ENCODE data around the gene ERBB4. TPM values are rescaled to one million over a fixed set of nuclear protein-coding genes. Genes with fewer than 3 reads are reported as not detected.

The ERBB4 gene
- total RNA-seq, 2 experiments from 2014 or later: not detected

- DNase-seq (ENCODE audit: low spot score): no peak
- Histone ChIP-seq H3K79me2 (ENCODE audit: insufficient read depth, low read depth, low read length) (no peaks in the 10 kb centered on the region), H4K20me1 (ENCODE audit: insufficient read depth, low read length) (no peaks in the 10 kb centered on the region), H3K4me3 (ENCODE audit: low read depth, low read length, poor library complexity, severe bottlenecking) (no peak overlapping the region), H3K36me3 (ENCODE audit: insufficient read depth, low read length) (no peaks in the 10 kb centered on the region), H3K9me2 (ENCODE audit: insufficient read depth, low read length) (no peaks in the 10 kb centered on the region), H3K9me3 (ENCODE audit: low read length) (no peaks in the 10 kb centered on the region), H3K4me1 (ENCODE audit: insufficient read depth, low read length, poor library complexity, severe bottlenecking) (no peaks in the 10 kb centered on the region), H3K4me2 (ENCODE audit: low read length) (no peak overlapping the region), H2AFZ (ENCODE audit: low read length) (no peak overlapping the region), H3K27ac (ENCODE audit: low read depth, low read length, poor library complexity, severe bottlenecking) (no peak overlapping the region)
- CTCF ChIA-PET (ENCODE audit: unreplicated experiment): no interaction called here
- no TSS peak for BruUV-seq (replicated peaks)
- intact Hi-C loops (cut with micrococcal nuclease; ENCODE audit: unreplicated experiment): no loop called here
- POLR2A ChIA-PET: interaction anchor here (0.6 kb wide), 1 partner anchor 70 kb away, joined by 3 read pairs; no protein-coding TSS in a partner anchor
- no peak for TF ChIP-seq CTCF (conservative IDR thresholded peaks at IDR 0.05; ENCODE audit: low read length)
- no peak for TF ChIP-seq EZH2phosphoT487 (IDR thresholded peaks at IDR 0.05; ENCODE audit: borderline replicate concordance, low read depth, low read length)
Observed at GRCh38 chr2:212073360-212073759, 465.2 kb downstream of the ERBB4 start.

- H3K79me2 ChIP-seq (ENCODE audit: insufficient read depth, low read depth, low read length): no peaks in the 10 kb centered on the region
- no peak overlapping the region for H2AFZ ChIP-seq (ENCODE audit: low read length)
- ChIA-PET CTCF (ENCODE audit: unreplicated experiment) (no interaction called here), POLR2A (interaction anchor here (1.1 kb wide), 1 partner anchor 27 kb away, joined by 3 read pairs; no protein-coding TSS in a partner anchor)
- DNase-seq (ENCODE audit: low spot score): no peak
- H3K9me3 ChIP-seq (ENCODE audit: low read length): no peaks in the 10 kb centered on the region
- no peak for TF ChIP-seq CTCF (conservative IDR thresholded peaks at IDR 0.05; ENCODE audit: low read length)
- no peak for TF ChIP-seq EZH2phosphoT487 (IDR thresholded peaks at IDR 0.05; ENCODE audit: borderline replicate concordance, low read depth, low read length)
- no peaks in the 10 kb centered on the region for H4K20me1 ChIP-seq (ENCODE audit: insufficient read depth, low read length)
- intact Hi-C loops (cut with micrococcal nuclease; ENCODE audit: unreplicated experiment): no loop called here
- BruUV-seq (replicated peaks): no TSS peak
- no peak overlapping the region for H3K4me3 ChIP-seq (ENCODE audit: low read depth, low read length, poor library complexity, severe bottlenecking)
- H3K27ac ChIP-seq (ENCODE audit: low read depth, low read length, poor library complexity, severe bottlenecking): no peak overlapping the region
- H3K9me2 ChIP-seq (ENCODE audit: insufficient read depth, low read length): no peaks in the 10 kb centered on the region
- H3K4me2 ChIP-seq (ENCODE audit: low read length): no peak overlapping the region
- no peaks in the 10 kb centered on the region for H3K4me1 ChIP-seq (ENCODE audit: insufficient read depth, low read length, poor library complexity, severe bottlenecking)
- H3K36me3 ChIP-seq (ENCODE audit: insufficient read depth, low read length): no peaks in the 10 kb centered on the region
Observed at GRCh38 chr2:212066546-212066945, 472.1 kb downstream of the ERBB4 start.

- CTCF ChIA-PET (ENCODE audit: unreplicated experiment): no interaction called here
- H3K9me3 ChIP-seq (ENCODE audit: low read length): no peaks in the 10 kb centered on the region
- no peaks in the 10 kb centered on the region for H3K4me1 ChIP-seq (ENCODE audit: insufficient read depth, low read length, poor library complexity, severe bottlenecking)
- H2AFZ ChIP-seq (ENCODE audit: low read length): no peak overlapping the region
- intact Hi-C loops (cut with micrococcal nuclease; ENCODE audit: unreplicated experiment): no loop called here
- no TSS peak for BruUV-seq (replicated peaks)
- no peak overlapping the region for H3K4me2 ChIP-seq (ENCODE audit: low read length)
- H3K4me3 ChIP-seq (ENCODE audit: low read depth, low read length, poor library complexity, severe bottlenecking): no peak overlapping the region
- TF ChIP-seq EZH2phosphoT487 (IDR thresholded peaks at IDR 0.05; ENCODE audit: borderline replicate concordance, low read depth, low read length) (no peak), CTCF (conservative IDR thresholded peaks at IDR 0.05; ENCODE audit: low read length) (no peak)
- no peak for DNase-seq (ENCODE audit: low spot score)
- H4K20me1 ChIP-seq (ENCODE audit: insufficient read depth, low read length): no peaks in the 10 kb centered on the region
- no peaks in the 10 kb centered on the region for H3K36me3 ChIP-seq (ENCODE audit: insufficient read depth, low read length)
- no peak overlapping the region for H3K27ac ChIP-seq (ENCODE audit: low read depth, low read length, poor library complexity, severe bottlenecking)
- no peaks in the 10 kb centered on the region for H3K79me2 ChIP-seq (ENCODE audit: insufficient read depth, low read depth, low read length)
- POLR2A ChIA-PET: no interaction called here
- H3K9me2 ChIP-seq (ENCODE audit: insufficient read depth, low read length): no peaks in the 10 kb centered on the region
Observed at GRCh38 chr2:212064318-212064717, 474.3 kb downstream of the ERBB4 start.
